ENCODE measurements around the gene PSPN. TPM values are rescaled to one million over a fixed set of nuclear protein-coding genes. Genes with fewer than 3 reads are reported as not detected.
A peak's percentile ranks its signal among the peaks of the same experiment; 100 is the strongest.

PSPN gene
- total and polyA plus RNA-seq, 9 of the 15 experiments (the other 6 are each of a cell fraction or from before 2014, with no cell fraction given) = 0.21 to 1.1 (median 0.58) TPM

DNA sequence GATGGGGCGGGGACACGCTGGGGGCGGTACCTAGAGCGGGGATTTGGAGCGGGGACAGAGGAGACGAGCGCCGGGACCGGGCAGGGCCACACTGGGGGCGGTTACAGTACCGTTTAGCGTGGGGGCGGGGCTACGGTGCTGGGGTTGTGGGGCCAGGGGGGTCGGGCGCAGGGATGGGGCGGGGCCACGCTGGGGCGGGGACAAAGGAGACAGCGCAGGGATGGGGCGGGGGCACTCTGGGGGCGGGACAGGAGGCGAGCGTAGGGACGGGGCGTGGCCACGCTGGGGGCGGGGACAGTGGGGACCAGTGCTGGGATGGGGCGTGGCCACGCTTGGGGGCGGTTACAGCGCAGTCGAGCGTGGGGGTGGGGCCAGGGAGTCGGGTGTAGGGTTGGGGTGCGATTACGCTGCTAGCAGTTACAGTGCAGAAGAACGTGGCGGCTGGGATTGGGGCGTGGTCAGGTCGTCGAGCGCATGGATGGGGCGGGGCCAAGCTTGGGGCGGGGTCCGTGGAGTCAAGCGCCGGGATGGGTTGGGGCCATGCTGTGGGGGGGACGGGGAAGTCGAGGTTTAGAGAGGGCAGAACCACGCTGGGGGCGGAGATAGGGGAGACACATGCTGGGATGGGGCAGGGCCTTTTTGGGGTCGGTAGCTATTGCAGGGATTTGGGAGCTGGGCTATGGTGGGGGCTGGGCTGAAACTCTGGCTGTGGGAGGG lies 2.5 kb downstream of the PSPN start (continued):
- TF ChIP-seq, protein P1, sequence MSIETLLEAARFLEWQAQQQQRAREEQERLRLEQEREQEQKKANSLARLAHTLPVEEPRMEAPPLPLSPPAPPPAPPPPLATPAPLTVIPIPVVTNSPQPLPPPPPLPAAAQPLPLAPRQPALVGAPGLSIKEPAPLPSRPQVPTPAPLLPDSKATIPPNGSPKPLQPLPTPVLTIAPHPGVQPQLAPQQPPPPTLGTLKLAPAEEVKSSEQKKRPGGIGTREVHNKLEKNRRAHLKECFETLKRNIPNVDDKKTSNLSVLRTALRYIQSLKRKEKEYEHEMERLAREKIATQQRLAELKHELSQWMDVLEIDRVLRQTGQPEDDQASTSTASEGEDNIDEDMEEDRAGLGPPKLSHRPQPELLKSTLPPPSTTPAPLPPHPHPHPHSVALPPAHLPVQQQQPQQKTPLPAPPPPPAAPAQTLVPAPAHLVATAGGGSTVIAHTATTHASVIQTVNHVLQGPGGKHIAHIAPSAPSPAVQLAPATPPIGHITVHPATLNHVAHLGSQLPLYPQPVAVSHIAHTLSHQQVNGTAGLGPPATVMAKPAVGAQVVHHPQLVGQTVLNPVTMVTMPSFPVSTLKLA (conservative IDR thresholded peaks at IDR 0.05) = peak; percentile 61 to 74
- TF ChIP-seq, protein P2, sequence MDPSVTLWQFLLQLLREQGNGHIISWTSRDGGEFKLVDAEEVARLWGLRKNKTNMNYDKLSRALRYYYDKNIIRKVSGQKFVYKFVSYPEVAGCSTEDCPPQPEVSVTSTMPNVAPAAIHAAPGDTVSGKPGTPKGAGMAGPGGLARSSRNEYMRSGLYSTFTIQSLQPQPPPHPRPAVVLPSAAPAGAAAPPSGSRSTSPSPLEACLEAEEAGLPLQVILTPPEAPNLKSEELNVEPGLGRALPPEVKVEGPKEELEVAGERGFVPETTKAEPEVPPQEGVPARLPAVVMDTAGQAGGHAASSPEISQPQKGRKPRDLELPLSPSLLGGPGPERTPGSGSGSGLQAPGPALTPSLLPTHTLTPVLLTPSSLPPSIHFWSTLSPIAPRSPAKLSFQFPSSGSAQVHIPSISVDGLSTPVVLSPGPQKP (CRISPR knock-in tag; IDR thresholded peaks at IDR 0.05) = no peak
- TF ChIP-seq ZBTB7A (IDR thresholded peaks at IDR 0.05; ENCODE audit: borderline replicate concordance, control insufficient read depth, low read depth, low read length) = peak; percentile 26; the same call in 1 of the 2 replicates
- 0 out of 2 replicates have a peak, but pooled peaks have one; percentile 33 for TF ChIP-seq TOE1 (IDR thresholded peaks at IDR 0.05; ENCODE audit: borderline replicate concordance)
- no peak for TF ChIP-seq TOE1 (CRISPR knock-in tag; IDR thresholded peaks at IDR 0.05; ENCODE audit: borderline replicate concordance, low read depth)
- TF ChIP-seq, protein P3, sequence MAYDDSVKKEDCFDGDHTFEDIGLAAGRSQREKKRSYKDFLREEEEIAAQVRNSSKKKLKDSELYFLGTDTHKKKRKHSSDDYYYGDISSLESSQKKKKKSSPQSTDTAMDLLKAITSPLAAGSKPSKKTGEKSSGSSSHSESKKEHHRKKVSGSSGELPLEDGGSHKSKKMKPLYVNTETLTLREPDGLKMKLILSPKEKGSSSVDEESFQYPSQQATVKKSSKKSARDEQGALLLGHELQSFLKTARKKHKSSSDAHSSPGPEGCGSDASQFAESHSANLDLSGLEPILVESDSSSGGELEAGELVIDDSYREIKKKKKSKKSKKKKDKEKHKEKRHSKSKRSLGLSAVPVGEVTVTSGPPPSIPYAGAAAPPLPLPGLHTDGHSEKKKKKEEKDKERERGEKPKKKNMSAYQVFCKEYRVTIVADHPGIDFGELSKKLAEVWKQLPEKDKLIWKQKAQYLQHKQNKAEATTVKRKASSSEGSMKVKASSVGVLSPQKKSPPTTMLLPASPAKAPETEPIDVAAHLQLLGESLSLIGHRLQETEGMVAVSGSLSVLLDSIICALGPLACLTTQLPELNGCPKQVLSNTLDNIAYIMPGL (CRISPR knock-in tag; IDR thresholded peaks at IDR 0.05) = peak; percentile 16; the same call in 1 of the 2 replicates
- peak in 1 of 2 experiments; percentile 73; a peak in 1 of 4 replicates for TF ChIP-seq HDAC1 (IDR thresholded peaks at IDR 0.05)
- peak; percentile 45 for TF ChIP-seq CCNT2 (IDR thresholded peaks at IDR 0.05; ENCODE audit: borderline replicate concordance, extremely low read depth, insufficient read length, low read depth, low read length)
